Neural progenitor cell (in vitro differentiated cells): ENCODE data around the gene GPR152. TPM values are rescaled to one million over a fixed set of nuclear protein-coding genes. Genes with fewer than 3 reads are reported as not detected.
"Not testable (repeated sequence)": the region's sequence is repeated elsewhere in the genome, so short reads cannot be mapped to it uniquely, and the experiment has no call there.

ENCODE experiments used
- DNase-seq: peaks from one replicate; pipeline ENCODE4 v3.0.0-alpha.2; 2016; ENCODE audit warnings: low spot score
- H2AFZ ChIP-seq: fragments of 200-600 bp; sonication (generic); replicated peaks from 2 replicates; pipeline ENCODE4 v1.6.1; 2016; ENCODE audit warnings: antibody characterized with exemption
- H3F3A ChIP-seq: fragments of 200-600 bp; sonication (generic); 2 replicates; pipeline ENCODE4 v1.6.1; 2016; ENCODE audit warnings: antibody characterized with exemption, low read depth
- H3K27ac ChIP-seq: fragments of 200-600 bp; sonication (generic); 2 replicates; pipeline ENCODE4 v1.5.1; 2016; ENCODE audit warnings: mild to moderate bottlenecking
- H3K27me3 ChIP-seq: fragments of 200-600 bp; sonication (generic); 2 replicates; pipeline ENCODE4 v1.6.1; 2016; ENCODE audit warnings: mild to moderate bottlenecking, moderate library complexity
- H3K36me3 ChIP-seq: fragments of 200-600 bp; sonication (generic); 2 replicates; pipeline ENCODE4 v1.5.1; 2016
- H3K4me1 ChIP-seq: fragments of 200-600 bp; sonication (generic); 2 replicates; pipeline ENCODE4 v1.6.1; 2016; ENCODE audit warnings: mixed run types
- H3K4me2 ChIP-seq: fragments of 200-600 bp; sonication (generic); 2 replicates; pipeline ENCODE4 v1.6.1; 2016
- H3K4me3 ChIP-seq: fragments of 200-600 bp; sonication (generic); 2 replicates; pipeline ENCODE4 v1.5.1; 2016
- H3K79me2 ChIP-seq: fragments of 200-600 bp; sonication (generic); 2 replicates; pipeline ENCODE4 v1.6.1; 2016; ENCODE audit warnings: low read depth
- H3K9ac ChIP-seq: fragments of 200-600 bp; sonication (generic); 2 replicates; pipeline ENCODE4 v1.6.1; 2016
- H3K9me3 ChIP-seq: fragments of 200-600 bp; sonication (generic); 2 replicates; pipeline ENCODE4 v1.5.1; 2016; ENCODE audit warnings: low read depth
- H4K20me1 ChIP-seq: fragments of 200-600 bp; sonication (generic); 2 replicates; pipeline ENCODE4 v1.6.1; 2016; ENCODE audit warnings: low read depth
- H3K27ac Mint-ChIP-seq: 3 replicates; pipeline ENCODE4 v1.8.0; 2021; ENCODE audit warnings: mixed read lengths
- H3K27me3 Mint-ChIP-seq: 2 replicates; pipeline ENCODE4 v1.8.0; 2022; ENCODE audit warnings: low read depth, mild to moderate bottlenecking, inconsistent platforms, moderate library complexity, mixed read lengths; ENCODE audit not compliant: insufficient read depth
- H3K36me3 Mint-ChIP-seq: 3 replicates; pipeline ENCODE4 v1.8.0; 2021; ENCODE audit warnings: mixed read lengths
- H3K4me1 Mint-ChIP-seq: 3 replicates; pipeline ENCODE4 v1.8.0; 2021; ENCODE audit warnings: mixed read lengths
- H3K4me3 Mint-ChIP-seq: 3 replicates; pipeline ENCODE4 v1.8.0; 2021; ENCODE audit warnings: mild to moderate bottlenecking, moderate library complexity, mixed read lengths
- H3K9me3 Mint-ChIP-seq: 3 replicates; pipeline ENCODE4 v1.8.0; 2020; ENCODE audit warnings: mixed read lengths
- EZH2 ChIP-seq: fragments of 200-600 bp; sonication (generic); IDR thresholded peaks from 2 replicates; pipeline ENCODE4 v1.6.1; 2017; ENCODE audit warnings: antibody characterized with exemption, mild to moderate bottlenecking, moderate library complexity
- EZH2phosphoT487 ChIP-seq: fragments of 200-600 bp; sonication (generic); IDR thresholded peaks from 2 replicates; pipeline ENCODE4 v1.6.1; 2017; ENCODE audit warnings: antibody characterized with exemption
- total RNA-seq: library from RNA; depleted of rRNA; stranded (reverse); fragments of >200 nt; gene quantifications from 2 replicates; pipeline ENCODE4 v1.2.3, GENCODE V29; 2015; ENCODE audit warnings: low replicate concordance
- TF ChIP-seq, protein P1 (sequence below): fragments of 200-600 bp; sonication (generic); IDR thresholded peaks from 2 replicates; pipeline ENCODE4 v1.5.1; 2017; ENCODE audit warnings: antibody characterized with exemption, mild to moderate bottlenecking

The GPR152 gene
- total RNA-seq, 1 donor from 2014 or later = not detected

DNA sequence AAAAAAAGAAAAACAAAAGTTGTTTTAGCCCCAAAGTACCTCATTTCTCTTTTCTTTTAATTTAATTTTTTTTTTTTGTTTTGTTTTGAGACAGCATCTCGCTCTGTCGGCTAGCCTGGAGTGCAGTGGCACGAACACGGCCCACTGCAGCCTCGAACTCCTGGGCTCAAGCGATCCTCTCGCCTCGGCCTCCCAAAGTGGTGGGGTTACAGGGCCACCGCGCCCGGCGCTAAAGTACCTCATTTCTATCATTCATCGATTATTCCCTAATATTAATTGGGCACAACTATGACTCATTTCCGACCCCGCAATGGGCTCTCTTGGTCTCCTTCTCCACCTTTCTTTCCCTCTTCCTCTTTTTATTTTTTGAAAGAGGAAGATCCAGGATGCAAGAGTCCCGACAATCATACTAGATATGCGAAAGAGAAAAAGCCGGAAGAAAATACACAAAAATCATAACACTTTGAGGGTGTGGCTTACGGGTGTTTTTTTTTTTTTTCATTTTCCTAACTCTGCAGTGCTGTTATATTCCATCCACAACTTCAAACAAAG is 29.8 kb upstream of the GPR152 start:
- Histone ChIP-seq H3K4me1 (no peaks in the 10 kb centered on the region), H3F3A (no peaks in the 10 kb centered on the region), H2AFZ (peak overlapping the region; percentile 48), H3K27ac (no peak overlapping the region), H3K9ac (no peak overlapping the region), H3K4me3 (peak overlapping the region; percentile 39), H4K20me1 (no peaks in the 10 kb centered on the region), H3K4me2 (peak overlapping the region; percentile 68), H3K79me2 (peaks cover 11% of the 10 kb centered on the region), H3K36me3 (no peaks in the 10 kb centered on the region), H3K27me3 (peaks cover 11% of the 10 kb centered on the region), H3K9me3 (no peaks in the 10 kb centered on the region)
- Mint-ChIP-seq H3K27ac (peak overlapping the region; percentile 100), H3K4me3 (peak overlapping the region; percentile 92), H3K4me1 (peaks cover 39% of the 10 kb centered on the region), H3K27me3 (peaks cover 9% of the 10 kb centered on the region), H3K9me3 (peaks cover 2% of the 10 kb centered on the region), H3K36me3 (peaks cover 10% of the 10 kb centered on the region)
- DNase-seq = no peak
- TF ChIP-seq, protein P1, sequence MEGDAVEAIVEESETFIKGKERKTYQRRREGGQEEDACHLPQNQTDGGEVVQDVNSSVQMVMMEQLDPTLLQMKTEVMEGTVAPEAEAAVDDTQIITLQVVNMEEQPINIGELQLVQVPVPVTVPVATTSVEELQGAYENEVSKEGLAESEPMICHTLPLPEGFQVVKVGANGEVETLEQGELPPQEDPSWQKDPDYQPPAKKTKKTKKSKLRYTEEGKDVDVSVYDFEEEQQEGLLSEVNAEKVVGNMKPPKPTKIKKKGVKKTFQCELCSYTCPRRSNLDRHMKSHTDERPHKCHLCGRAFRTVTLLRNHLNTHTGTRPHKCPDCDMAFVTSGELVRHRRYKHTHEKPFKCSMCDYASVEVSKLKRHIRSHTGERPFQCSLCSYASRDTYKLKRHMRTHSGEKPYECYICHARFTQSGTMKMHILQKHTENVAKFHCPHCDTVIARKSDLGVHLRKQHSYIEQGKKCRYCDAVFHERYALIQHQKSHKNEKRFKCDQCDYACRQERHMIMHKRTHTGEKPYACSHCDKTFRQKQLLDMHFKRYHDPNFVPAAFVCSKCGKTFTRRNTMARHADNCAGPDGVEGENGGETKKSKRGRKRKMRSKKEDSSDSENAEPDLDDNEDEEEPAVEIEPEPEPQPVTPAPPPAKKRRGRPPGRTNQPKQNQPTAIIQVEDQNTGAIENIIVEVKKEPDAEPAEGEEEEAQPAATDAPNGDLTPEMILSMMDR = no peak
- TF ChIP-seq EZH2phosphoT487 (no peak), EZH2 (no peak)

DNA sequence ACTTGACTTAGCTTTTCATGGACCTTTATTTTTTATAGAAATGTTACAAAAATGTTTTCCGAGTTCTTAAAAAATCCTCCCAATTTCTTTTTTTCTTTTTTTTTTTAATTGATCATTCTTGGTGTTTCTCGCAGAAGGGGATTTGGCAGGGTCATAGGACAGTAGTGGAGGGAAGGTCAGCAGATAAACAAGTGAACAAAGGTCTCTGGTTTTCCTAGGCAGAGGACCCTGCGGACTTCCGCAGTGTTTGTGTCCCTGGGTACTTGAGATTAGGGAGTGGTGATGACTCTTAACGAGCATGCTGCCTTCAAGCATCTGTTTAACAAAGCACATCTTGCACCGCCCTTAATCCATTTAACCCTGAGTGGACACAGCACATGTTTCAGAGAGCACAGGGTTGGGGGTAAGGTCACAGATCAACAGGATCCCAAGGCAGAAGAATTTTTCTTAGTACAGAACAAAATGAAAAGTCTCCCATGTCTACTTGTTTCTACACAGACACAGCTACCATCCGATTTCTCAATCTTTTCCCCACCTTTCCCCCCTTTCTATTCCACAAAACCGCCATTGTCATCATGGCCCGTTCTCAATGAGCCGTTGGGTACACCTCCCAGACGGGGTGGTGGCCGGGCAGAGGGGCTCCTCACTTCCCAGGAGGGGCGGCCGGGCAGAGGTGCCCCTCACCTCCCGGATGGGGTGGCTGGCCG is 25.0 kb upstream of the GPR152 start:
- H3K4me2 ChIP-seq, DNase-seq, H4K20me1 ChIP-seq, H3F3A ChIP-seq, H3K4me3 ChIP-seq, H3K27ac ChIP-seq, H2AFZ ChIP-seq, H3K4me3 Mint-ChIP-seq, H3K79me2 ChIP-seq, H3K9me3 ChIP-seq, H3K9ac ChIP-seq, H3K36me3 ChIP-seq, H3K4me1 ChIP-seq, H3K27me3 ChIP-seq, H3K36me3 Mint-ChIP-seq: not testable (repeated sequence)
- peaks cover 27% of the 10 kb centered on the region for H3K4me1 Mint-ChIP-seq
- peaks cover 12% of the 10 kb centered on the region for H3K9me3 Mint-ChIP-seq
- H3K27me3 Mint-ChIP-seq = peaks cover 10% of the 10 kb centered on the region
- H3K27ac Mint-ChIP-seq = peak overlapping the region; percentile 55

DNA sequence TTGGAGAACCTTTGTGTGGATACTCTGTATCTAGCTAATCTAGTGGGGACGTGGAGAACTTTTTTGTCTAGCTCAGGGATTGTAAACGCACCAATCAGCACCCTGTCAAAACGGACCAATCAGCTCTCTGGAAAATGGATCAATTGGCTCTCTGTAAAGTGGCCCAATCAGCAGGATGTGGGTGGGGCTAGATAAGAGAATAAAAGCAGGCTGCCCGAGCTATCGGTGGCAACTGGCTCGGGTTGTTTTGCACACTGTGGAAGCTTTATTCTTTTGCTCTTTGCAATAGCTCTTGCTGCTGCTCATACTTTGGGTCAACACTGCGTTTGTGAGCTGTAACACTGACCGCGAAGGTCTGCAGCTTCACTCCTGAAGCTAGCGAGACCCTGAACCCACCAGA is 24.2 kb upstream of the GPR152 start:
- not testable (repeated sequence) for H3K9ac ChIP-seq, H3K27me3 ChIP-seq, DNase-seq, H3K27ac ChIP-seq, H3F3A ChIP-seq, H2AFZ ChIP-seq, H3K4me2 ChIP-seq, H3K9me3 ChIP-seq, H3K4me3 ChIP-seq, H3K4me1 ChIP-seq, H3K36me3 Mint-ChIP-seq, H3K79me2 ChIP-seq, H4K20me1 ChIP-seq, H3K36me3 ChIP-seq
- H3K4me1 Mint-ChIP-seq = peaks cover 24% of the 10 kb centered on the region
- H3K27me3 Mint-ChIP-seq = peaks cover 10% of the 10 kb centered on the region
- peaks cover 12% of the 10 kb centered on the region for H3K9me3 Mint-ChIP-seq
- H3K27ac Mint-ChIP-seq = peak overlapping the region; percentile 75
- H3K4me3 Mint-ChIP-seq = peak overlapping the region; percentile 54

DNA sequence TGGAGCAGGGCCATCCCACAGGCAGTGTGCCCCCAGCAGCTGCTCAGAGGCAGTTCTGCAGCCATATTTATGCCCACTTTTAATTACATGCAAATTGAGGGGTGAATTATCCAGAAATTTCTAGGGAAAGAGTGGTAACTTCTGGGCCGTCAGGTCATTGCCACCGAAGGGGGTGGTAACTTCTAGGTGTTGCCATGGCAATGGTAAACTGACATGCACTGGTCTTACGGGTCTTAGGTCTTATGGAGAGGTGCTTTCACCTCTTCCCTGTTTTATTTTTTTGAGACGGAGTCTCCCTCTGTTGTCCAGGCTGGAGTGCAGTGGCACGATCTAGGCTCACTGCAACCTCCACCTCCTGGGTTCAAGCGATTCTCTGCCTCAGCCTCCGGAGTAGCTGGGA is 20.4 kb upstream of the GPR152 start:
- H3K27ac Mint-ChIP-seq = no peak overlapping the region
- Histone ChIP-seq H3K4me3 (no peak overlapping the region), H2AFZ (no peak overlapping the region), H3K9me3 (no peaks in the 10 kb centered on the region), H4K20me1 (no peaks in the 10 kb centered on the region), H3F3A (no peaks in the 10 kb centered on the region), H3K79me2 (no peaks in the 10 kb centered on the region), H3K4me1 (peaks cover 5% of the 10 kb centered on the region), H3K27me3 (no peaks in the 10 kb centered on the region), H3K9ac (no peak overlapping the region), H3K27ac (no peak overlapping the region), H3K4me2 (no peak overlapping the region), H3K36me3 (no peaks in the 10 kb centered on the region)
- DNase-seq = no peak
- no peak for TF ChIP-seq EZH2
- TF ChIP-seq, protein P1 = no peak
- TF ChIP-seq EZH2phosphoT487 = no peak
- peaks cover 15% of the 10 kb centered on the region for H3K27me3 Mint-ChIP-seq
- H3K4me3 Mint-ChIP-seq = peak overlapping the region; percentile 62
- H3K36me3 Mint-ChIP-seq = no peaks in the 10 kb centered on the region
- peaks cover 27% of the 10 kb centered on the region for H3K4me1 Mint-ChIP-seq
- H3K9me3 Mint-ChIP-seq = peaks cover 10% of the 10 kb centered on the region
